GM19395 (cell line): ENCODE data around the gene ANXA4.
A peak's percentile ranks its signal among the peaks of the same experiment; 100 is the strongest.
"Not testable (repeated sequence)": the region's sequence is repeated elsewhere in the genome, so short reads cannot be mapped to it uniquely, and the experiment has no call there.

ENCODE experiments used
- ATAC-seq: cut with Tn5 transposase; IDR thresholded peaks from one replicate; pipeline ENCODE4 v1.9.1; 2021; ENCODE audit warnings: mild to moderate bottlenecking, moderate library complexity; ENCODE audit not compliant: unreplicated experiment

The ANXA4 gene

DNA sequence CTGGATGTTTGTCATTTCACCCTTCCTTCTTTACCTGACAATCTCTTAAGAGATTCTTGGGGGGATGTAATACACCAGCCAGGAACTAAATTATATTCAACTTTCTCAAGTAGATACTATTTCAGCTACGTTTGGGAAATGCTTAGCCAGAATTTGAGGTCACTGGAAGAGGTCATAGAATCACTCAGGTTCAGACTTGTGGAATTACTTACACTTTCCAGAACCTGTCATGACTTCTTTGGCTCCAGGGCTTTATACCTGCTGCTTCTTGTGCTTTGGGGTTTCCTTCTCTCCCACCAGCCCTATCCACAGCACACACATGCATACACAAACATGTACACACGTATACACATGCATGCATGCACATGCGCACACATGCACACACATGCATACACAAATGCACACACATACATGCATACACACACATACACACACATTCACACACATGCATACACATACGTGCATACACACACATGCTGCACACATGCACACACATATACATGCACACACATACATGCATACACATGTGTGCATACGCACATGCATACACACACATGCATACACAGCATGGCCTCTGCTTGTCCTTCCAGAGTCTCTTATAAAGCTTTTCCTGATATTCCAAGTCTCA is 23.5 kb upstream of the ANXA4 start:
- no peak for ATAC-seq

DNA sequence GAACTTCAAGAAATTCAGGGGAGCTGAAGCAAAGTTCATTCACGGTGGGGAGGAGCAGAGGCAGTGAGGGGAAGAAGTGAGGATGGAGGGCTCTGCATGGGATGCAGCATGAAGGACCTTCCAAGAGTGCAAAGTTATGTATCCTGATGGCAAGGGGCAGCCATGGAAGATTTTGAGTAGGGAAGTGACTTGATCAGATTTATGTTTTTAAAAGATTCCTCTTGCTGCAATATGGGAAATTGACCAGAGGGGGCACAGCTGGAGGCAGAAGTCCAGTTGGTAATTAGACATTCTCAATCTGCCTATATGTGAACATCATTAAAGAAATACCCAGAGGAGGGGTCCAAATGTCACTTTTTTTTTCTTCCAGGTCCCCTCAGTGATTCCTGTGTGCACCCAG is 21.5 kb upstream of the ANXA4 start:
- ATAC-seq = no peak

DNA sequence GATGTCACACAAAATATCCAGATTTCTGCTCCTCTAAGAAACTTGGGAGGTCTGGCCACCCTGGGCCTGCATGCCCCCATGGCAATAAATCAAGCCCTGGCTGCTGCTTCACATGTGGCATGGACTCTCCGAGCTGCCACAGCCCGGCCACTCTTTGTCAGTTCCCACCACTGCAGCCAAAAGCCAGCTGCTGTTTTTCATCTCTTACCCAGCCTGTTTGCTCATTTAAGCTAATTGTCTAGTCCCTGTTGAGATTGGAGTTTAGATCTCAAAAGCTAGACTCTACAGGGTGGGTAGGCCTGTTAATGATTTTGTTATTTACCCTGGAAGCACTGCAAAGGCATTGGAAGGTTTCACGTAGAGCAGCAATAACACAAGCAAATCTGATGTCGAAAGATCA is 20.9 kb upstream of the ANXA4 start:
- no peak for ATAC-seq

DNA sequence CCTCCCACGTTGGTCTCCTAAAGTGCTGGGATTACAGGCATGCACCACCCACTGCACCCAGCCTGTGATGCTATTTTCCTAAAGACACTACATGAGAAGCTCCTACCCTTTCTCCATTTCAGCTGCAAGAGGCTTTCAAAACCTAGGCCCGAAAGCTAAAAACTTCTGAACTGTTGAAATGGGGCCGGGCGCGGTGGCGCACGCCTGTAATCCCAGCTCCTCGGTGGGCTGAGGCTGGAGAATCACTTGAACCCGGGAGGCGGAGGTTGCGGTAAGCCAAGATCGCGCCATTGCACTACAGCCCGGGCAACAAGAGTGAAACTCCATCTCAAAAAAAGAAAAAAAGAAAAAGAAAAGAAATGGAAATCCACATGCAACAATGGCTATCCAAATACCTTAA is 18.1 kb upstream of the ANXA4 start:
- no peak for ATAC-seq

DNA sequence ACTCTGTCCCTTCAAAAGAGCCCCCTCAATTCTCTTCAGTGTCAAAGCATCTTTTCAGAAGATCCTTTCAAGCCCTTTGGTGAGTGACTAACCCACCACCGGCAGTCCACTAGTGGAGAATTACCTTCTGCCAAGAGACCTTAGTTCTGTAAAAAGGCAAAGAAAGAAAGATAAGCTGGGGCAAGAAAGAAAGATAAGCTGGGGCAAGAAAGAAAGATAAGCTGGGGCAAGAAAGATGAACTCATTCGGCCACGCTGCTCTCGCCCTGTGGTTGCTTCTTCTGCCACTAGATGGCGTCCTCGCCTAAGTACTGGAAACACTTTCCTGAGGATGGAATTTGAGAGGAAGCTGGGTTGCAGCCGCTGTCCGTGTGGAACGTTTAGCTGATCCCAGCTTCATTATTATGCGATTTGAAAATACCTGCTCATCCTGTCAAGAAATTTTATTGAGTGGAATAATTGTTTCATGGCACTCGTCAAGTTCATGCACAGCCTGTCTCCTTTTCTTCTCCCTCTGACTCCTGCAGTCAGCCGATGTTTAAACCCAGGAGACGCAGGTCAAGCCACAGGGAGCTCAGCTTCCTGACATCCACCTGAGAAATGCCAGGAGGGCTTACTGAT is 17.3 kb upstream of the ANXA4 start:
- peak; percentile 76 for ATAC-seq

DNA sequence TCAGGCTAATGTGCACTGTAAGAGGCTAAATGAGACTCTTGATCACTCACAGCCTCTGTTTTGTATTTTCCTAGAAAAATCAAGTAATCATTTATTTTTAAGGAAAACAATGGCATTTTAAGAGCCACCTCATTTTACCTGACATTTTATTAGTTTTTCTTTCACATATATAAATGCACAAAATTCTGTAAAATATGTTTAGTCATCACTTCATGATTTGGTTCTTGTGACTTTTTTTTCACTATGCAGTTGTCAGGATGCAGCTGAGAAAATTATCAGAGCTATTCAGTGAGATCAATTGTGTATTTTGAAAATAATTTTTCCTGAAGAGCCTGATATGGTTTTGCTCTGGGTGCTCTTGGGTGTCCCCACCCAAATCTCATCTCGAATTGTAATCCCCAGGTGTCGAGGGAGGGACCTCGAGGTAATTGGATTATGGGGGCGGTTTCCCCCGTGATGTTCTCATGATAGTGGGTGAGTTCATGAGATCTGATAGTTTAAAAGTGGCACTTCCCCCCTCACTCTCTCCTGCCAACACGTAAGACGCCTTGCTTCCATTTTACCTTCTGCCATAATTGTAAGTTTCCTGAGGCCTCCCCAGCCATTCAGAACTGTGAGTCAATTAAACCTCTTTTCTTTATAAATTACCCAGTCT is 16.1 kb upstream of the ANXA4 start:
- ATAC-seq = no peak

DNA sequence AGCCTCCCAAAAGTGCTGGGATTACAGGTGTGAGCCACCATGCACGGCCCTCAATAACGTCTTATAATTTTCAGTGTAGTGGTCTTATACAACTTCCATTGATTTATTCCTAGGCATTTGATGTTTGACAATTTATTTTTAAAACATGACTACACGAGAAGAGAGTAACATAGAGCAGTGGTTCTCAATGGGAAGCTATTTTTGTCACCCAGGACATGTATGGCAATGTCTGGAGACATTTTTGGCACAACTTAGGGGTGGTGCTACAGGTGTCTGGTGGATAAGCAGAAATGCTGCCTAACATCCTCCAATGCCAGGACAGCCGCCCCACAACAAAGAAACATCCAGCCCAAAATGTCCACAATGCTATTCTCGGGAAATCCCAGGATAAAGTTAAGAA is 12.7 kb upstream of the ANXA4 start:
- no peak for ATAC-seq

DNA sequence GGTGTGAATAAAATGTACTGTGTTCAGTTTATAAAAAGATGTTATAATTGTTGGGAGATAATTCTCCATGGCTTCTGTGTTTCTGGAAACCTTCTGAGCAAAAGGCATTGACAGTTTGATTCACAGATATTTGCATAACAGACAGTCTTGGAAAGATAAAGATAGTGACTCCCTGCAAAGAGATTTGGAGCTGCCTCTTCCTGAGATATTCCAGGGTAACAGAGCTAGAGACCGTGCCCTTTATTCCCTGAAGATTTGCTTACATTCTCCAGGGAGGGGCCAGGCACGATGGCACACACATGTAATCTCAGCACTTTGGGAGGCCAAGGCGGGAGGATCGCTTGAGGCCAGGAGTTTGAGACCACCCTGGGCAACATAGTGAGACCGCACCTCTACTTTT is 12.2 kb upstream of the ANXA4 start:
- no peak for ATAC-seq

DNA sequence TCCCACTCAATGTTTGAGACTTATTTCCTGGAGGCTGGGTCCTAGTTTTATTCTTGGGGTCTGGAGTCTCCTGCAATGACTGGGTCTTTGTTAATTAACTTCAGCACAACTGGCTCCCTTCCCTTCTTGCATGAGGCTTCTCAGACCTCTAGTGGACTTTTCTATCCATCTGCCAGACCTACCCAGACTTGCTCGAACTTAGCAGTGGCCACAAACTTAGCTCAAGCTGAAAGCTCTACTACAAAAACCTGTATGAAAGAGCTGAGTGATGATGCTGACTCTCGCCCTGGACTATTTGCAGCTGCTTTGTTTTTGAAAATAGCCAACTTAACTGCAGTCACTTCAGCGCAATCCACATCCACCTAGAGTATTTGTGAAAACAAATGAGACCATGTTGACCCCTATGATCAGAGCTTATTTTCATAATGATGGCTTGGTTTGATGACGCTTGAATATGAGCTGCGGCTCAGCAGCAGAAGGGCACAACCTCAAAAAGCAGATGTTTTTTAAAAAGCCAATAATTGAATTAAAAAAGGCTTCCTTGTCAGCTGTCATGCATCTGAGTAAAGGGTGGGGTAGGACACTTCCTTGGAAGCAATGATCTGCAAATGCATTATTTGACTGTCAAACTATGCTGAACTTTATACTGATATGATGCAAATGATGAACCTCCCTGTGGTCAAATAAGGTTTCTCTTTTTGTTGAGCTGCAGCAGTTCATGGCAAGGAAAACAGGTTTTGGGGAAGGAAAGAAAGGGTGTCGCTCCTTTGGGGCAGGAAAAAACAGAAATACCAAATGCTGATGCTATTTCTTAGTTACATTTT is 10.6 kb upstream of the ANXA4 start:
- ATAC-seq = peak; percentile 62

DNA sequence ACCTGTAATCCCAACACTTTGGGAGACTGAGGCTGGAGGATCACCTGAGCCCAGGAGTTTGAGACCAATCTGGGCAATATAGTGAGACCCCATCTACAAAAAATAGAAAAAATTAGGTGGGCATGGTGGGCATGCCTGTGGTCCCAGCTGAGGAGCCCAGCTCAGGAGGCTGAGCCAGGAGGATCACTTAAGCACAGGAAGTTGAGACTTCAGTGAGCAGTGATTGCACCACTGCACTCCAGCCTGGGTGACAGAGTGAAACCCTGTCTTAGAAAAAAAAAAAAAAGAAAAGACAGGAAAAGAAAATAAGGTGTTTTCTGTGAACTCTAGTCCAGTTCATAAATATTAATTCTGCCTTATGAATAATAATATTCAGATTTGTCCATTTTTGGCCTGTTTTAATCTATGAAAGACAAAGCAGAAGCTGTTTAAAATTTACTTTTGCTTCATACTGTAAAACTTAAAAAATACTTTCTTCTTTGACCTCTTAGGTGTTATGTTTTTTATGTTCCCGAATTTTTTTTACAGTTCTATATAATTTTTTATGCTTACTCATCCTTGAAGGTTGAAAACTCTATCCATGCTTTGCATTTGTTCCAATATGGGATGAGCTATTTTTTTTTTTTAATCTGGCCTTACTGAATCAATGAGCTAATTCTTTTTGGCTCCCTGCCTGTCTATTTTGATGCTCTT is 8.4 kb upstream of the ANXA4 start:
- ATAC-seq = no peak

DNA sequence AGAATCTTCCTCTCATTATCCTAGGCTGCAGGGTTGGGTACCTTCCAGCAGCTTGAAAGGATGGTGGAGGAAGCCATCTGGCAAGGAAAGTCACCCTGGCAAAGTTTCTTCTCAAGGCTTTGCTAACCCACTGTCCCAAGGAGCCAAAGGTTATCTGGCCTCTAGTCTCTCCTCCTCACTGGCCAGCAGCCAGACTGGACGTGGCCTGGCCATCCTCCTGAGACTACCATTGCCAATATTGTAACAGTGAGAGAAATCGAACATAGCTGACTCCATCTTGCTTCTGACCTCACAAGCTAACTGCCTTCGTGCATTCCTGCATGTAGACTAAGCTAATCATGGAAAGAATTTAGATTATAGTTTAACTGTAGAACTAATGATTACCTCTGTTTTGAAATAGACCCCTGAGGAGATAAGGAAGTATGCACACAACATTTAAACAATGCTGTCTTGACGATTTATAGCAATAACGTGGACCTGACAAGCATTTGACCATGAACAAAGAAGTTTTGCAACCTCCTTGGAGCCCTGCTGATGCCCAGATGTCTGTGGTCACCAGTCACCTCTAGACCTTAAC is 7.8 kb upstream of the ANXA4 start:
- ATAC-seq = no peak

DNA sequence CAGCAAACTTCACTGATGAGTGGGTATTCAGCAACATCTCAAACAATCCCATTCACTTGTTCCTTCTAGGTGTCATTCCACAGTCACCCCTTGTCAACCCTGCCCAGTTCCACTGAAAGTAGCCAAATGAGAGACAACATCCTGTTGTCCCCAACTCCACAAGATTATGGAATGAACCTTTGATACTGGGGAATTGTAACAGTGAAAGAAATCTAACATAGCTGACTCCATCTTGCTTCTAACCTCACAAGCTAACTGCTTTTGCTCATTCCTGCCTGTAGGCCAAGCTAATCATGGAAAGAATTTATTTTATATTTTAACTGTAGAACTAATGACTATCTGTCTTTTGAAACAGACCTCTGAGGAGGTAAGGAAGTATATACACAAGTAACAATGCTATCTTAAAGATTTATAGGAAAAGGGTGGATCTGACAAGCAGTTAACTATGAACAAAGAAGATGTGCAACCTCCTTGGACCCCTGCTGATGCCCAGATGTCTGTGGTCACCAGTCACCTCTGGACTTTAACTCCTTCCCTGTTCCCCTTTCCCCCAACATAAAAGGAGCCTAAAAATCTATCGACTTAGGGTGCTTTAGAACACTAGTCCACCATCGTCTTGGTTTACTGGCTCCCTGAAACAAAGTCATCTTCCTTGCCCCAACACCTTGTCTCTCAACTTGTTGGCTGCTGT is 6.9 kb upstream of the ANXA4 start:
- no peak for ATAC-seq

DNA sequence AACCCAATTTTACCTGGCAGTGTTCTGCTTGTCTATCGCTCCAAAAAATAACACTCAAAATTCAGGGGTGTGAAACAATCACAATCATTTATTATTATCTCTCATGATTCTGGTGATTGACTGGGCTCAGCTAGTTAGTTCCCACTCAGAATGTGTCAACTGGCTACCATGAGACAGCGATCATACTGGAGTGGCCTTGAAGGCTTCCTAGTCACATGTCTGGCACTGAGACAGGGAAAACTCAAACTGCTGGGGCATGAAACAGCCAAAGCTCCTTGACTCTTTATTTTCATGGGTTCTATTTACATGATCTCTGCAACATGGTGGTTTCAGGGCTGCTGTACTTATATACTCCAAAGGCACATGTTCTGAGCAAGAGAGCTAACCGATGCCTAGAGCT is 6.2 kb upstream of the ANXA4 start:
- no peak for ATAC-seq

DNA sequence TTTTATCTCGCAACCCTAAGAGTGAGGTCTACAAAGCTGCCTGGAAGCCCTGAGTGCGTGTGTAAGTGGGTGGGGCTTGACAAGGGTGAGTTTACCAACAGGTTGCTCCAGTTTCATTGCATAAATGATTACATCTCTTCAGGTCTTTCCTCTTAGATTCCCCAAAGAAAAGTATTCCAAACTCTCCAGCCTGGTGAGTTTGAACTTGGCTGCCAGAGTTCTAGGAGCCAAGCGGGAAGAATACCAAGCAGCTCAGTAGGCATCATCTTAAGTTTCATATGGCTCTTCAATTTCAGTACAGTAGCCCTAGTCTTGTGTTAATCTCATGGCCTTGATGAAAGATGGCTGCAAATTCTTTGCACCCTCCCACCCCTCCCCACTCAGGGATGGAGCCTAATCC is 3.8 kb upstream of the ANXA4 start:
- ATAC-seq = not testable (repeated sequence)

DNA sequence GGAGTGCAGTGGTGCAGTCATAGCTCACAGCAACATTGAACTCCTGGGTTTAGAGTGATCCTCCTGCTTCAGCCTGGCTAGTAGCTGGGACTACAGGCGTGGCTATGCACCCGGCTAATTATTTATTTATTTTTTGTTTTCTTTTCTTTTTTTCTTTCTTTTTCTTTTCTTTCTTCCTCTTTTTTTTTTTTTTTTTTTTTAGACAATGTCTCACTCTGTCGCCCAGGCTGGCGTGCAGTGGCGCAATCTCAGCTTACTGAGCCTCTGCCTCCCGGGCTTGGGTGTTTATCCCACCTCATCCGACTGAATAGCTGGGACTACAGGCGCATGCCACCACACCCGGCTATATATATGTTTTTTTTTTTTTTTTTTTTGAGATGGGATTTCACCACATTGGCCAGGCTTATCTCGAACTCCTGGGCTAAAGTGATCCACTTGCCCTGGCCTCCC is 1.4 kb upstream of the ANXA4 start:
- ATAC-seq = no peak

DNA sequence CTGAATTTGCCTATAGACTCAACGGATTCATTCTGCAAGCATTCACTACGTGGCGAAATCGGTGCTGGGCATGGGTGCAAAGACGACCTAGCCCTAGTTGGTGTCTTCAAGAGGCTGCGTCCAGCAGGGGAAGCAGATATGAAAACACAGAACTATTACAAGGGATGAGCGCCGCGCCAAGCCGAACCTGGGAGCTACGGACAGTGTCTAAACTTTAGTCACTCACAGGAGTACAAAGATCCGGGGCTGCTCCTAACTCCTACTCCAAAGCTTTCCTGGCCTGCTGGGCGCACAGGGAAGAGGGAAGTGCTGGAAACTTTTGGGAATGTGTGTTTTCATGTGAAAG is 732 bp upstream of the ANXA4 start:
- ATAC-seq = peak; percentile 48

DNA sequence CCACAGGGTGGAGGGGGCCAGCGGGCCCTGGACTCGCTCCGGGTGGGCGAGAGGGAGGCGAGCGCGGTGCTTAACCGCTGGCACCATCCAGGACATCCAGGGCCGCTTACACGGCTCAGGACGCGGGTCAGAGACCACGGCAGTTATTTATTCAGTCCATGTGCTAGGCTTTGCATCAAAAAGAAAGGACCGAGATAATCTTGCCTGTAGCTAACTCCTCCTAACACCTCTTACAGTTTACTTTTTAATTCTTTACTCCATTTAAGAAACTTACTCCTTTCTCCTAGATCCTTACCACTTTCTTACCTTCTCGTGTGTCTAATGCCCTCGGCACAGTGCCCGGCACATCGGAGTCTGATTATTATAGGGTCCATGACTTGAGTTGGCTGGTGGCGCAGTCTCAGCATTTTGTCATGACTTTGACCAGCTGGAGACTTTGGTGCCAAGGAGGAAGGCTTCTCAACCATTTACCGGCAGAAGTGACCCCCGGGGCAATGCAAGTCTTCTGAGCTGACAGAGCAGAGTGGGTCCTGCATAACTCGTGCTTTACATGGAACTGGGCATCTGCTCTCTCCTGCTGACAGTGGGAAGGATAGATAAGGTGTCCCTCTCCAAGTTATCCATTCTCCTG is 503 bp downstream of the ANXA4 start:
- ATAC-seq = peak; percentile 8

DNA sequence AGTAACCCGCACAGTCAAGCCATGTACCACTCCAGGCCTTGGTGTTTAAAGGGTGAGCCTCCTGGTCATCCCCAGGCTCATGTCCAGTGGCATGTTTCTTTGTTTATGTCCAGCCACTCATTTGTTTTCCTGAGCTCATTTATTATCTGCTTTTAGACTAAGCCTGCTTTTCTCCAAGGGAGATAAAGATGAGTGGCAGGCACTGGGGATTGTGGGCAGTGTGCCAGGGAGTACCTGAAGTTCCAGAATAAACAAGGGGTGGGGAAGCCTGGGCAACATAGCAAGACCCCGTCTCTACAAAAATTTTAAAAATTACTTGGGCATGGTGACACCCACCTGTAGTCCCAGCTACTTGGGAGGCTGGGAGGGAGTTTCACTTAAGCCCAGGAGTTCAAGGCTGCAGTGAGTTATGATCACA is 1.9 kb downstream of the ANXA4 start:
- no peak for ATAC-seq

DNA sequence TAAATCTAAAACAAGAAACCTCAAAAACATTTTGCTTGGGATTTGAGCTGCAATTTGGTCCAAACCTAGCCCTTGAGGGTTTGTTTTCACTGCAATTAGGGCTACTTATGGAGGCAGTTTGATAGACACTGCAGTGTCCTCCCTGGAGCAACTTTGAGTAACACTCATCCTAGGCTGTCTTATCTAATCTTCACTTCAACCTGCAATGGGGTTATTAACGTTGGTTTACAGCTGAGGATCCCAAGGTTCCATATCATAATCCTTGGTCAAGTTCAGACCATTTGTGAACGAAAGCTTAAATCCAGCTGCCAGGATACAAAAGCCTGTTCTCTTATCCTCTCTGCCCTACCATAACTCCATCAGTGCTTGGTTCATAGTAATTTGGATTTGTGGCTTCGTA is 2.5 kb downstream of the ANXA4 start:
- no peak for ATAC-seq

DNA sequence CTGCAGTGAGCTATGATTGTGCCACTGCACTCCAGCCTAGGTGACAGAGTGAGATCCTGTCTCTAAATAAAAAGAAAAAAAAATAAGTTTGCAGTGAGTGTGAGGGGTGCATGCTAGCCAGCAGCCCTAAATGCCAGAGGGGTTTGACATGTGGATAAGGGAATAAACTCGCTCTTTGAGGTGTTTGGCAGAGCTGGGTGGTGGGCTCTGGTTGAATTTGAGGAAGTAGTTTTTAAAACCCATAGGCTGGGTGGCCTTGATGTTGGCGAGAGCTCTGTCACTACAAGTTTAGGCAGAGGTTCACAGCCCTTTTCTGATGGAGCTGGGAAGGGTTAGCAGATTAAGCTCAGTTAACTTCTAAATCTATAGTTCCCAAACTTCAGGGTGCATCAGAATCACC is 3.1 kb downstream of the ANXA4 start:
- no peak for ATAC-seq
